ENCODE measurements around the gene ZDHHC20.

DNA sequence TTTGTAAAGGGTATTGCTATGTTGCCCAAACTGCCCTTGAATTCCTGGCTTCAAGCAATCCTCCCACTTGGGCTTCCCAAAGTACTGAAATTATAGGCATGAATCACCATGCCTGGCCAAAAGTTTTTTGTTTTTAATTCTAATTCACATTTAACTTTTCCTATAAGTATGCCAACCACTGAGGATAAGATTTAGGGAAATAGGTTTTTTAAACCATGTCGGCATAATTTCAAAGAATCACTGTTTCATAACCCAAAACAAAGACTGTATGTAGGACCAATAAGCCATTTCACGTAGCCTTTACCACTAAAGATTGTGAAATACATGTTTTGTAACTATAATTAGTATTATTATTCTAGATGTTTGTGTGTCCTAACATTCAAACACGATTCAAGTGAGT lies 8.2 kb downstream of the ZDHHC20 start:
- TF ChIP-seq, protein P1, sequence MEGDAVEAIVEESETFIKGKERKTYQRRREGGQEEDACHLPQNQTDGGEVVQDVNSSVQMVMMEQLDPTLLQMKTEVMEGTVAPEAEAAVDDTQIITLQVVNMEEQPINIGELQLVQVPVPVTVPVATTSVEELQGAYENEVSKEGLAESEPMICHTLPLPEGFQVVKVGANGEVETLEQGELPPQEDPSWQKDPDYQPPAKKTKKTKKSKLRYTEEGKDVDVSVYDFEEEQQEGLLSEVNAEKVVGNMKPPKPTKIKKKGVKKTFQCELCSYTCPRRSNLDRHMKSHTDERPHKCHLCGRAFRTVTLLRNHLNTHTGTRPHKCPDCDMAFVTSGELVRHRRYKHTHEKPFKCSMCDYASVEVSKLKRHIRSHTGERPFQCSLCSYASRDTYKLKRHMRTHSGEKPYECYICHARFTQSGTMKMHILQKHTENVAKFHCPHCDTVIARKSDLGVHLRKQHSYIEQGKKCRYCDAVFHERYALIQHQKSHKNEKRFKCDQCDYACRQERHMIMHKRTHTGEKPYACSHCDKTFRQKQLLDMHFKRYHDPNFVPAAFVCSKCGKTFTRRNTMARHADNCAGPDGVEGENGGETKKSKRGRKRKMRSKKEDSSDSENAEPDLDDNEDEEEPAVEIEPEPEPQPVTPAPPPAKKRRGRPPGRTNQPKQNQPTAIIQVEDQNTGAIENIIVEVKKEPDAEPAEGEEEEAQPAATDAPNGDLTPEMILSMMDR (IDR thresholded peaks at IDR 0.05; ENCODE audit: low read depth, low read length): no peak
- TF ChIP-seq EZH2phosphoT487 (IDR thresholded peaks at IDR 0.05; ENCODE audit: low read depth): no peak

Data from OCI-LY3 (cell line).